ENCODE data around the gene ZSCAN1. TPM values are rescaled to one million over a fixed set of nuclear protein-coding genes. Genes with fewer than 3 reads are reported as not detected.
"Not testable (repeated sequence)": the region's sequence is repeated elsewhere in the genome, so short reads cannot be mapped to it uniquely, and the experiment has no call there.

The ZSCAN1 gene
- total RNA-seq, 1 donor from 2014 or later: not detected

DNA sequence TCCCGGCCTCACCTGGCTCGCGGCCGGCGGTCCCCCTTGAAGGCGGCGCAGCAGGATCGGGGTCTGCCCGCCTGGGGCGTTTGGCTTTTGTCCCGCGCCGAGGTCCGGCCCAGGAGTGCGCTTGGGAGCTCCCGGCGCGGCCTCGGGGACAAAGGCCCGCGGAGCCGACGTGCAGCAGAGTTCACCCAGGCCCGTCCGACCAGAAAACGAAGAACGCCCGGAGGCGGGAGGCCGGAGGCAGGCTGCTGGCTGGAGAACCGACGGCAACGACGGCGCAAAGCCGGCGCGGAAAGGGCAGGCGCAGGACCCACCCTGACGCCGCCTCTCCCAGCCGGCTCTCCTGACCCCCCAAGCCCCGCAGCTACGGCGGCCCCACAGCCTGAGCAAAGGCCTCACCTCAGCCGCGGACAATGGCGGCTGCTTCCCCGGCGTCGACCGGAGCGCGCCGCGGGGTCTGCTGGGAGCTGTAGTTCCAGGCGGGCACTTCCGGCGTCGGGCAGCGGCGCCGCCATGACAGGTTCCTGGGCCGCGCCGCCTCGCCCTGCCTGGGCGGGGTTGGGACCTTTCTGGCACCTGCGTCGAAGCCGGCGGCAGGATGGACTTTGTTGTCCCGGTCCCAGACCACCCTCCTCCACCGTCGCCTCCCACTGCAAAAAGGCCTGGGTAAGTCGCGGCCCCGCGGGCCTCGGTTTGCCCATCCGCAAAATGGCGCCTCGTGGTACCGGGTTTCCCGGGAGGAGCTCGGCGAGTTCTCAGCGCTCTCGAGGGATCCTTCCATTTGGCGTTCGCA is 31.2 kb upstream of the ZSCAN1 start, which contains the start of gene ZNF606:
TSS of gene ZNF606 (minus strand) at position 437 of the 790 bp plus-strand sequence. CDS start 1,501 bp downstream, outside the sequence.
- peak; percentile 97 for ATAC-seq (ENCODE audit: low read depth)
- ChIA-PET CTCF (no interaction called here), POLR2A (interaction anchor here (0.6 to 3.8 kb wide), 34 partner anchors 19 to 1862 kb away, joined by 3 to 41 read pairs (median 5); partner anchors contain the start of genes ZBTB45, ZIK1, ZNF132 and ZNF135)
- Mint-ChIP-seq H3K4me1 (peaks cover 38% of the 10 kb centered on the region), H3K36me3 (ENCODE audit: low read depth) (peaks cover 87% of the 10 kb centered on the region), H3K27ac (peak within 1 kb of the TSS; percentile 87), H3K9me3 (peaks cover 35% of the 10 kb centered on the region), H3K4me3 (peak within 1 kb of the TSS; percentile 88), H3K27me3 (no peaks in the 10 kb centered on the region)
- no peak for TF ChIP-seq CTCF (IDR thresholded peaks at IDR 0.05)
- intact Hi-C loops (cut with micrococcal nuclease): loop anchor here (1.0 to 10.0 kb wide), 9 partner anchors 55 to 424 kb away; partner anchors contain the start of genes ERVK3-1, ZNF135, ZNF256 and ZNF416
- DNase-seq: peak; percentile 87

GRCh38 chr19:58003174-58003828 is 30.5 kb upstream of the ZSCAN1 start:
- Mint-ChIP-seq H3K4me3 (peak overlapping the region; percentile 88), H3K36me3 (ENCODE audit: low read depth) (peaks cover 84% of the 10 kb centered on the region), H3K4me1 (peaks cover 38% of the 10 kb centered on the region), H3K27me3 (no peaks in the 10 kb centered on the region), H3K27ac (peak overlapping the region; percentile 87), H3K9me3 (peaks cover 39% of the 10 kb centered on the region)
- ChIA-PET POLR2A (interaction anchor here (0.6 to 3.8 kb wide), 28 partner anchors 19 to 1862 kb away, joined by 3 to 41 read pairs (median 5); partner anchors contain the start of genes ZBTB45, ZIK1, ZNF135 and ZNF211), CTCF (no interaction called here)
- DNase-seq (no peak), ATAC-seq (ENCODE audit: low read depth) (no peak)
- TF ChIP-seq CTCF (IDR thresholded peaks at IDR 0.05): no peak
- intact Hi-C loops (cut with micrococcal nuclease): loop anchor here (2.0 to 10.0 kb wide), 4 partner anchors 56 to 321 kb away; partner anchors contain the start of genes ERVK3-1, ZNF135, ZNF551 and ZSCAN18

DNA sequence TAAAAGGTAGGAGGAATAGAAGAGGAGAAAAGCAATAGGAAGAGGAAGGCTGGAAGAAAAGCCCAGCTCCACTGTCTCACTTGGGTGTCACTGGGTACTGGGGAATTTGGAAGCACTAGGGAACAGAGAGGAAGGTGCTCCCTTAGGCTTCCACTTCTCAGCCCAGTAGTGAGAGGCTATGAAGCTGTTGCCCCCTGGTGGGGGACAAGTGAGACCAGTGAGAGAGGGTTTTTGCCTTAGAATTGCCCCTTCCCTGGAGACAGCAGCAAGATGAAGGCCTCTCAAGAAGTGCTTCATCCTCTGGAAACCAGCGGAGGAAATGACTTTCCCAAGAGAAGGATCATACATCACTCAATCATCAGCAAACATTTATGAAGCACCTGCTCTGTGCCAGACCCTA is 26.5 kb upstream of the ZSCAN1 start:
- CTCF ChIA-PET: no interaction called here
- intact Hi-C loops (cut with micrococcal nuclease): loop anchor here (5.0 to 10.0 kb wide), 2 partner anchors 298 to 600 kb away; partner anchors contain the start of gene ERVK3-1
- Mint-ChIP-seq H3K4me3 (no peak overlapping the region), H3K4me1 (peaks cover 23% of the 10 kb centered on the region), H3K36me3 (ENCODE audit: low read depth) (peaks cover 58% of the 10 kb centered on the region), H3K9me3 (peaks cover 37% of the 10 kb centered on the region), H3K27me3 (no peaks in the 10 kb centered on the region), H3K27ac (no peak overlapping the region)
- no peak for DNase-seq
- ATAC-seq (ENCODE audit: low read depth): no peak
- TF ChIP-seq CTCF (IDR thresholded peaks at IDR 0.05): no peak
- POLR2A ChIA-PET: interaction anchor here (0.6 kb wide), 1 partner anchor 583 kb away, joined by 5 read pairs; no protein-coding TSS in a partner anchor

GRCh38 chr19:58008877-58009276 is 24.9 kb upstream of the ZSCAN1 start:
- Mint-ChIP-seq H3K9me3 (peaks cover 42% of the 10 kb centered on the region), H3K27ac (peak overlapping the region; percentile 41), H3K4me3 (peak overlapping the region; percentile 82), H3K4me1 (peaks cover 13% of the 10 kb centered on the region), H3K36me3 (ENCODE audit: low read depth) (peaks cover 48% of the 10 kb centered on the region)
- CTCF ChIA-PET; H3K27me3 Mint-ChIP-seq; ATAC-seq (ENCODE audit: low read depth); DNase-seq; POLR2A ChIA-PET: not testable (repeated sequence)
- intact Hi-C loops (cut with micrococcal nuclease): loop anchor here (5.0 to 10.0 kb wide), 2 partner anchors 296 to 602 kb away; partner anchors contain the start of gene ERVK3-1

GRCh38 chr19:58009301-58009665 is 24.5 kb upstream of the ZSCAN1 start:
- Mint-ChIP-seq H3K4me3 (peak overlapping the region; percentile 82), H3K4me1 (peaks cover 9% of the 10 kb centered on the region), H3K27me3 (no peaks in the 10 kb centered on the region), H3K36me3 (ENCODE audit: low read depth) (peaks cover 44% of the 10 kb centered on the region), H3K27ac (peak overlapping the region; percentile 41), H3K9me3 (peaks cover 38% of the 10 kb centered on the region)
- ChIA-PET CTCF (no interaction called here), POLR2A (no interaction called here)
- no peak for ATAC-seq (ENCODE audit: low read depth)
- intact Hi-C loops (cut with micrococcal nuclease): loop anchor here (5.0 to 10.0 kb wide), 2 partner anchors 296 to 602 kb away; partner anchors contain the start of gene ERVK3-1
- TF ChIP-seq CTCF (IDR thresholded peaks at IDR 0.05): no peak
- DNase-seq: no peak
